Epithelial cell of proximal tubule (primary cell): ENCODE results near the gene KCTD10. TPM values are rescaled to one million over a fixed set of nuclear protein-coding genes. Genes with fewer than 3 reads are reported as not detected.

Experiments
- DNase-seq: peaks from one replicate; pipeline ENCODE4 v3.0.0-alpha.2; 2011; ENCODE audit warnings: low read depth
- H3K4me3 ChIP-seq: 2 replicates; pipeline ENCODE4 v1.5.1; 2011; ENCODE audit warnings: low read depth, mild to moderate bottlenecking, low read length
- total RNA-seq: library from RNA; depleted of rRNA; stranded (reverse); fragments of >200 nt; gene quantifications from 2 replicates; pipeline ENCODE4 v1.2.3, GENCODE V29; 2015
- TF ChIP-seq, protein P1 (sequence below): conservative IDR thresholded peaks from 2 replicates; pipeline ENCODE4 v1.5.1; 2012; ENCODE audit warnings: low read depth, mild to moderate bottlenecking, low read length

KCTD10 gene
- total RNA-seq, 1 donor from 2014 or later: 43.8 TPM

DNA sequence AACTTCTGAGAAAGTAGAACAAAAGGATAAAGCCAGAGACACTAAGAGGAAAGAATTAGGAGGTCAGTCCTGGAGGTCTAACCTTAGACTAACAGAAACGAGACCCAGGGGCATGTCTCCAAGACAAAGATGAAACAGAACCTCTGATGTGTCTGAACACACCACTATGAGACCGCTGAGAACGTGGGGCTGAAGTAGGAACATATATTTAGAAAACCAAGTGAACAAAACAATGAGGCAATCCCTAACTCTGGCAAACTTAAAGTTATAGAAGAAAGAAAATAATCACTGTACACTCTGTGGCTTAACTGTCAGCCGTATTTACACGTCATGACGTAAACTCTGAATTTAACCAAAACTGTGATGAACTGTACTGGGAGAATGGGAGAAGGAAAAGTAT, 17.9 kb downstream of the KCTD10 start:
- no peak overlapping the region for H3K4me3 ChIP-seq
- DNase-seq: no peak
- TF ChIP-seq, protein P1, sequence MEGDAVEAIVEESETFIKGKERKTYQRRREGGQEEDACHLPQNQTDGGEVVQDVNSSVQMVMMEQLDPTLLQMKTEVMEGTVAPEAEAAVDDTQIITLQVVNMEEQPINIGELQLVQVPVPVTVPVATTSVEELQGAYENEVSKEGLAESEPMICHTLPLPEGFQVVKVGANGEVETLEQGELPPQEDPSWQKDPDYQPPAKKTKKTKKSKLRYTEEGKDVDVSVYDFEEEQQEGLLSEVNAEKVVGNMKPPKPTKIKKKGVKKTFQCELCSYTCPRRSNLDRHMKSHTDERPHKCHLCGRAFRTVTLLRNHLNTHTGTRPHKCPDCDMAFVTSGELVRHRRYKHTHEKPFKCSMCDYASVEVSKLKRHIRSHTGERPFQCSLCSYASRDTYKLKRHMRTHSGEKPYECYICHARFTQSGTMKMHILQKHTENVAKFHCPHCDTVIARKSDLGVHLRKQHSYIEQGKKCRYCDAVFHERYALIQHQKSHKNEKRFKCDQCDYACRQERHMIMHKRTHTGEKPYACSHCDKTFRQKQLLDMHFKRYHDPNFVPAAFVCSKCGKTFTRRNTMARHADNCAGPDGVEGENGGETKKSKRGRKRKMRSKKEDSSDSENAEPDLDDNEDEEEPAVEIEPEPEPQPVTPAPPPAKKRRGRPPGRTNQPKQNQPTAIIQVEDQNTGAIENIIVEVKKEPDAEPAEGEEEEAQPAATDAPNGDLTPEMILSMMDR: no peak

DNA sequence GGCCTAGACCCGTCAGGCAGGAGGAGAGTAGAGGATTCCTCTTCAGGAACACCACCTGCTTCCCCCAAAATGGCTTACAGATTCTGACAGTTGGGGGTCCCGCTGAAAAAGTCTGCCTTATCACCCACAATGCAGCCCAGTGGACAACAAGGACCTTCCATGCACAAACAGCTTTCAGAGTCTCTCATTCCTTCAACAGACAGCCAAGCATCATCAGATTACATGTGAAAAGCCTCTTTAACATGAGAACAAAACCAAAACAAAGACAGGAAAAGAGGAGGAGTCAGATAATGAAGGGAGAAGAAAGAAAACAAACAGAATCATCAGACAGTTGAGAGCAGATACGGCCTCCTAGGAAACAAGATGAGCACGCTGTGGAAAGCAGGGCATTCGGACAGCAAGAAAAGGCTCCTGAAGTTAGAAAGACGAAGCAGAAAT, 18.3 kb downstream of the KCTD10 start:
- TF ChIP-seq, protein P1: no peak
- no peak overlapping the region for H3K4me3 ChIP-seq
- no peak for DNase-seq

DNA sequence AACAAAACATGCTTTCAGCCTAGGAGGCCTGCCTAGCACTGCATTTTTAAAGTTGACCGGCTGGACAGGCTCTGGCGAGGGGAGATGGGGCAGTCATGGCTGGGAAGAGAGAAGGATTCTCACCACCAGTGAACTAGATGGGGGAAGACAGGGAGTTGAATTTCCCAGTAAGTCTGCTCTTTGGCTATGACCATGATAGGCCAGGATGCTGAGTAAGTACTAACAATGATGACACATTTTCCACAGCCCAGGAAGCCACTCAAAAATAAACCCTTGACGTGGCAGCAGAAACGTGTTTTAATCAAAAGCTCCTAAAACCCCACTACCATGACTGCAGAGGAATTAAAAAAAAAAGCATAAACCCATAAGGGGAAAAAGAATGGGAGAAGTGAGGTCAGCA, 19.0 kb downstream of the KCTD10 start:
- DNase-seq: no peak
- H3K4me3 ChIP-seq: no peak overlapping the region
- TF ChIP-seq, protein P1: no peak

DNA sequence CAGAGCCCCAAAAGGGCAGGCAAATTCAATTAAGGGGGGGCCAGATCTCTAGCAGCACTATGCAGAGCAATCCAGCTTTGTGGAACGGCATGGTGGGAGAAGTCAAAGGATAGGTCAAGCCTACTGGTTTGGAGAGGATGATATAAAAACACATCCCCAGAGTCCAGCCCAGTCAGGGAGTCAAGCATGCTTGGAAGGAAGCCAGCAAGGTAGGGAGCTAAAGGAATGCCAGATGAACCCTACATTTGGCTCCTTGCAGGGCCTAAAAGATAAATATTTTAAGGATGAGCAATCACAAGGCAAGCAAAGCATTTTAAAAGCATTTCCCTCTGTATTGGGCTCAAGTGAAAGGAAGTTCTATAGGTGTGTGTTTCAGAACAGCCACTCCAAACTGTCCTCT, 21.4 kb downstream of the KCTD10 start:
- TF ChIP-seq, protein P1: no peak
- DNase-seq: no peak
- no peak overlapping the region for H3K4me3 ChIP-seq

DNA sequence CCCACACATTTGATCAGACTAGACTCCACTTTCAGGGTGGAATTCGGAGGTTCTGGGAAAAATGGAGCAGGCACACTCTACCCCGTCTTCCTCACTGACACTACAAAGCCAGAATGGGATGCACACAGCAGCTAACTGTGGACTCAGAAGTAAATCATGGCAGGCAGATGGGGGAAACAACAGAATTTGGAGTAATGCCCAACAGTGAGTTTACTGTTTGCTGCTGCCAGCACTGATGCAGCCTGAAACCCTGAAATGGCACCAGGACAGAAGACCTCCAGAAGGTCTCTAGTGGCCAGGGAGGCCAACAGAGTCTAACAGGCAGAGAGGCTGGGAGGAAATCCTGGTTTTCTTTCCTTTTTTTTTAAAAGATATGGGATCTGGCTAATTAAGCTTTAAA, 24.6 kb downstream of the KCTD10 start:
- H3K4me3 ChIP-seq: no peak overlapping the region
- TF ChIP-seq, protein P1: no peak
- no peak for DNase-seq

DNA sequence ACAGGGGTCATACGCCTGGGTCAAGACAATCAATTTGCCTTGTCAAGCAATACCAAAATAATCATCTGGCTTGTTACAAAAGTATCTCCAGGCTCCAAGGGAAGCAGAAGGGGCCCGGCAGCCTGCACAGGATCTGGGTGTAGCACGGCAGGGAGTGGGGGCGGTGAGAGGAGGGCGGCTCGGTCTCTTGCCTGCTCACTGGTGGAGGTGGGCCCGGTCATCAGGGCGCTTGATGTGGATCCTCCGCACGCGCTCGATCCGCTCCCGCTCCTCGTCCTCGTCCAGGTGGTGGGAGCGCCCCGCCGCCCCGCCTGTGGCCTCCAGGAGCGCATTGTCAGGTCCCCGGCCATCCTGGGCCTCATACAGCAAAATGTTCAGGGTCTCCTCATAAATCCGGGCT, 25.7 kb downstream of the KCTD10 start:
- no peak for DNase-seq
- H3K4me3 ChIP-seq: no peak overlapping the region
- TF ChIP-seq, protein P1: no peak

DNA sequence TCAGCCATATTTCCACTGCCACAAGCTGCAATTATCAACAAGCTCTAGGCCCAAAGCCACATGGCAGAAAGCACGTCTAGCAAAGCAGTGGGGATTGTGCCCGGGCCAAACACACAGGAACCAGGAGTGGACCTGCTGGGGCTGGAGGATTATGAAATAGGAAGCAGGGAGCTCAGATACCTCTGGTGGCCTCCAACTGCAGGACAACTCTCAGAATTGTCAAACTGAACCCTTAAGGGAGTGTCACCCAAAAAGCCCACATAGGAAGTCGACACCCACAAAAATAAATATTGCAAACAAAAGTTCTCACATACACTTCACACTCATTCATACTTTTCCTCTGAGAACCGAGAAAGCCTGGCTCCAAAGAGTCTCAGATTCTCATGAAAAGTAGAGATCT, 26.1 kb downstream of the KCTD10 start:
- H3K4me3 ChIP-seq: no peak overlapping the region
- no peak for DNase-seq
- TF ChIP-seq, protein P1: no peak
